T-cell (primary cell): ENCODE data around the gene RUFY3. TPM values are rescaled to one million over a fixed set of nuclear protein-coding genes. Genes with fewer than 3 reads are reported as not detected.
"Not testable (repeated sequence)": the region's sequence is repeated elsewhere in the genome, so short reads cannot be mapped to it uniquely, and the experiment has no call there.

ENCODE experiments used
- ATAC-seq, 4 experiments: fragments of 200-7000 bp in 3 of 4; fragments of 150-1000 bp in 1 of 4; cut with Tn5 transposase; replicated peaks in 1 of 4; 1 replicate in 3 of 4; 2 replicates in 1 of 4; pipeline ENCODE4 v1.10.0; 2021; ENCODE audit warnings: moderate library complexity in 3 of 4, mild to moderate bottlenecking in 2 of 4, moderate number of reproducible peaks in 1 of 4
- CTCF ChIA-PET, 2 donors: fragments of 300-600 bp; sonication (Branson Sonifier 250); formaldehyde crosslinking; loops; one replicate each; lab custom pipeline; 2022; ENCODE audit warnings: antibody characterized with exemption in 2 of 2; lab: Charles Lee
- POLR2A ChIA-PET, 2 donors: fragments of 300-600 bp; sonication (Branson Sonifier 250); formaldehyde crosslinking; loops; one replicate each; lab custom pipeline; 2022; ENCODE audit warnings: antibody characterized with exemption in 2 of 2; lab: Charles Lee
- DNase-seq, 35 experiments: peaks; one replicate each; pipeline versions ENCODE4 v3.0.0 to v3.0.0-alpha.2; 2013 to 2023
- H3K27ac ChIP-seq: one replicate; pipeline ENCODE4 v1.5.1; 2013; ENCODE audit warnings: low read length
- H3K27me3 ChIP-seq, 2 experiments: replicated peaks in 1 of 2; 1 replicate in 1 of 2; 2 replicates in 1 of 2; pipeline versions ENCODE4 v1.6.1 to v1.7.0; 2013; ENCODE audit warnings: low read length in 1 of 2, mixed read lengths in 1 of 2; ENCODE audit not compliant: control insufficient read depth in 2 of 2, insufficient read depth in 2 of 2; ENCODE audit errors: extremely low read depth in 1 of 2
- H3K36me3 ChIP-seq, 2 donors: 1 replicate in 1 of 2; 2 replicates in 1 of 2; pipeline versions ENCODE4 v1.6.1 to v1.7.0; 2013; ENCODE audit warnings: low read length in 1 of 2; ENCODE audit not compliant: control insufficient read depth in 2 of 2, insufficient read depth in 1 of 2; ENCODE audit errors: extremely low read depth in 1 of 2
- H3K4me1 ChIP-seq, 2 experiments: 1 replicate in 1 of 2; 2 replicates in 1 of 2; pipeline versions ENCODE4 v1.6.1 to v1.7.0; 2013; ENCODE audit warnings: low read length in 2 of 2, mixed read lengths in 1 of 2; ENCODE audit not compliant: insufficient read depth in 2 of 2, control insufficient read depth in 1 of 2; ENCODE audit errors: extremely low read depth in 1 of 2
- H3K4me3 ChIP-seq, 2 donors: 1 replicate in 1 of 2; 2 replicates in 1 of 2; pipeline versions ENCODE4 v1.5.1 to v1.7.0; 2013; ENCODE audit warnings: mild to moderate bottlenecking in 2 of 2, low read length in 1 of 2, moderate library complexity in 1 of 2; ENCODE audit not compliant: control insufficient read depth in 1 of 2; ENCODE audit errors: extremely low read depth in 1 of 2
- H3K9me3 ChIP-seq: 2 replicates; pipeline ENCODE4 v1.7.0; 2013
- H3K27ac Mint-ChIP-seq, 2 donors: one replicate each; pipeline ENCODE4 v1.8.0; 2020 to 2021; ENCODE audit warnings: mild to moderate bottlenecking in 2 of 2, mixed read lengths in 2 of 2
- H3K27me3 Mint-ChIP-seq, 2 donors: one replicate each; pipeline ENCODE4 v1.8.0; 2021 to 2022; ENCODE audit warnings: mixed read lengths in 2 of 2
- H3K36me3 Mint-ChIP-seq: one replicate; pipeline ENCODE4 v1.8.0; 2021; ENCODE audit warnings: mixed read lengths
- H3K4me1 Mint-ChIP-seq, 3 donors: one replicate each; pipeline ENCODE4 v1.8.0; 2020 to 2022; ENCODE audit warnings: mixed read lengths in 3 of 3, mild to moderate bottlenecking in 1 of 3
- H3K4me3 Mint-ChIP-seq, 3 donors: one replicate each; pipeline ENCODE4 v1.8.0; 2020 to 2022; ENCODE audit warnings: mild to moderate bottlenecking in 3 of 3, mixed read lengths in 3 of 3, moderate library complexity in 3 of 3
- H3K9me3 Mint-ChIP-seq, 3 donors: one replicate each; pipeline ENCODE4 v1.8.0; 2020 to 2022; ENCODE audit warnings: mixed read lengths in 3 of 3
- WGBS: methylation state at CpG from one replicate; pipeline ENCODE4 v1.1.5; 2013; ENCODE audit warnings: missing lambda C conversion rate; ENCODE audit not compliant: insufficient coverage; 5-methylcytosine and 5-hydroxymethylcytosine counted together
- total RNA-seq, 35 experiments: library from RNA in 6 of 35; stranded (reverse) in 6 of 35; fragments of 120-200 nt in 1 of 35; gene quantifications; one replicate each; pipeline versions ENCODE4 v1.2.1 to v1.2.4 and lab custom pipeline; 2013 to 2026

The RUFY3 gene
- total RNA-seq, 5 donors from 2014 or later (not counting 1 experiment from before 2014, with no cell fraction given) = 29.8 to 34.1 (median 33.3) TPM

- Histone ChIP-seq H3K4me3 (no peak overlapping the region), H3K9me3 (no peaks in the 10 kb centered on the region), H3K27ac (no peak overlapping the region), H3K27me3 (no peaks in the 10 kb centered on the region), H3K4me1 (peaks cover 5 to 11% of the 10 kb centered on the region in 2 experiments), H3K36me3 (no peaks in the 10 kb centered on the region)
- CTCF ChIA-PET = interaction anchor here (0.6 to 1.7 kb wide), 10 partner anchors 12 to 147 kb away, joined by 3 to 11 read pairs (median 5); no protein-coding TSS in a partner anchor
- peak; percentile 68 to 90 (median 86) for ATAC-seq
- Mint-ChIP-seq H3K4me3 (peak overlapping the region in 2 of 3 donors; percentile 34 to 50), H3K36me3 (peaks cover 3% of the 10 kb centered on the region), H3K9me3 (no peaks in the 10 kb centered on the region), H3K27ac (peak overlapping the region; percentile 39 to 79), H3K27me3 (no peaks in the 10 kb centered on the region), H3K4me1 (peaks cover 19 to 27% (median 24%) of the 10 kb centered on the region in 3 donors)
- DNase-seq = peak in 23 of 35 experiments; percentile 5 to 51 (median 20)
- POLR2A ChIA-PET = interaction anchor here (0.6 to 1.4 kb wide), 8 partner anchors 12 to 168 kb away, joined by 3 to 8 read pairs (median 4); no protein-coding TSS in a partner anchor
- 67% methylated on average over 1 of the region's 7 CpGs for WGBS
These were observed 531 bp downstream of the RUFY3 start for GRCh38 chr4:70722199-70722791.

- POLR2A ChIA-PET = interaction anchor here in 1 of 2 donors (1.8 kb wide), 1 partner anchor 10 kb away, joined by 8 read pairs; no protein-coding TSS in a partner anchor
- no CpG with 5 or more reads among the region's 3 CpGs for WGBS
- Mint-ChIP-seq H3K4me3 (no peak overlapping the region), H3K27me3 (no peaks in the 10 kb centered on the region), H3K9me3 (no peaks in the 10 kb centered on the region), H3K27ac (no peak overlapping the region), H3K4me1 (peaks cover 14 to 24% (median 23%) of the 10 kb centered on the region in 3 donors), H3K36me3 (peaks cover 3% of the 10 kb centered on the region)
- H3K4me3 ChIP-seq = no peak overlapping the region
- H3K9me3 ChIP-seq = no peaks in the 10 kb centered on the region
- no peaks in the 10 kb centered on the region for H3K27me3 ChIP-seq
- ATAC-seq = no peak
- no peaks in the 10 kb centered on the region for H3K36me3 ChIP-seq
- H3K27ac ChIP-seq = no peak overlapping the region
- H3K4me1 ChIP-seq = peaks cover 5 to 11% of the 10 kb centered on the region in 2 experiments
- DNase-seq = no peak
- CTCF ChIA-PET = interaction anchor here (1.1 to 1.6 kb wide), 4 partner anchors 10 to 20 kb away, joined by 3 to 5 read pairs (median 4); no protein-coding TSS in a partner anchor
These were observed 2.7 kb downstream of the RUFY3 start for GRCh38 chr4:70724463-70724862.

GRCh38 chr4:70725633-70726032, 3.9 kb downstream of the RUFY3 start:
- Mint-ChIP-seq H3K4me1 (peaks cover 14 to 23% (median 22%) of the 10 kb centered on the region in 3 donors), H3K27me3 (no peaks in the 10 kb centered on the region), H3K4me3 (no peak overlapping the region), H3K36me3 (peaks cover 3% of the 10 kb centered on the region), H3K27ac (no peak overlapping the region), H3K9me3 (no peaks in the 10 kb centered on the region)
- no peak for ATAC-seq
- ChIA-PET CTCF (no interaction called here), POLR2A (interaction anchor here in 1 of 2 donors (0.6 kb wide), 2 partner anchors 12 to 52 kb away, joined by 4 read pairs; no protein-coding TSS in a partner anchor)
- H3K27me3 ChIP-seq = no peaks in the 10 kb centered on the region
- no peak overlapping the region for H3K4me3 ChIP-seq
- H3K4me1 ChIP-seq = peaks cover 5 to 11% of the 10 kb centered on the region in 2 experiments
- H3K36me3 ChIP-seq = no peaks in the 10 kb centered on the region
- H3K27ac ChIP-seq = no peak overlapping the region
- no CpG with 5 or more reads among the region's 1 CpG for WGBS
- no peaks in the 10 kb centered on the region for H3K9me3 ChIP-seq
- no peak for DNase-seq

- H3K9me3 ChIP-seq, H3K36me3 Mint-ChIP-seq, H3K27me3 Mint-ChIP-seq, H3K27me3 ChIP-seq, H3K4me3 Mint-ChIP-seq, POLR2A ChIA-PET, H3K9me3 Mint-ChIP-seq, ATAC-seq, H3K36me3 ChIP-seq, DNase-seq, H3K27ac ChIP-seq, H3K4me3 ChIP-seq, H3K27ac Mint-ChIP-seq: not testable (repeated sequence)
- H3K4me1 ChIP-seq = peaks cover 5 to 11% of the 10 kb centered on the region in 2 experiments
- CTCF ChIA-PET = interaction anchor here in 1 of 2 donors (0.5 kb wide), 1 partner anchor 17 kb away, joined by 3 read pairs; no protein-coding TSS in a partner anchor
- 98% methylated on average over 5 of the region's 11 CpGs for WGBS
- H3K4me1 Mint-ChIP-seq = peaks cover 14 to 21% (median 20%) of the 10 kb centered on the region in 3 donors
These were observed 4.8 kb downstream of the RUFY3 start for GRCh38 chr4:70726515-70726914.

- H3K4me1 ChIP-seq = peaks cover 0 to 5% of the 10 kb centered on the region in 2 experiments
- H3K4me1 Mint-ChIP-seq = peaks cover 9 to 14% (median 13%) of the 10 kb centered on the region in 3 donors
- CTCF ChIA-PET = interaction anchor here (0.6 to 1.2 kb wide), 4 partner anchors 24 to 64 kb away, joined by 3 to 5 read pairs (median 4); no protein-coding TSS in a partner anchor
- H3K27me3 Mint-ChIP-seq = no peaks in the 10 kb centered on the region
- H3K27me3 ChIP-seq = no peaks in the 10 kb centered on the region
- WGBS = 100% methylated on average over 1 of the region's 11 CpGs
- H3K36me3 Mint-ChIP-seq = peaks cover 3% of the 10 kb centered on the region
- H3K9me3 ChIP-seq = no peaks in the 10 kb centered on the region
- ATAC-seq (no peak), DNase-seq (no peak)
- H3K9me3 Mint-ChIP-seq = no peaks in the 10 kb centered on the region
- no peak overlapping the region for H3K27ac Mint-ChIP-seq
- H3K36me3 ChIP-seq = no peaks in the 10 kb centered on the region
- no peak overlapping the region for H3K4me3 Mint-ChIP-seq
- no peak overlapping the region for H3K4me3 ChIP-seq
- H3K27ac ChIP-seq = no peak overlapping the region
- POLR2A ChIA-PET = interaction anchor here in 1 of 2 donors (0.6 kb wide), 1 partner anchor 12 kb away, joined by 3 read pairs; no protein-coding TSS in a partner anchor
These were observed 6.3 kb downstream of the RUFY3 start for GRCh38 chr4:70728091-70728490.

- peak overlapping the region in 1 of 3 donors; percentile 48 for H3K4me3 Mint-ChIP-seq
- CTCF ChIA-PET = interaction anchor here in 1 of 2 donors (3.1 kb wide), 1 partner anchor 43 kb away, joined by 12 read pairs; no protein-coding TSS in a partner anchor
- peak overlapping the region; percentile 74 to 82 for H3K27ac Mint-ChIP-seq
- DNase-seq, H3K9me3 Mint-ChIP-seq, H3K27ac ChIP-seq, ATAC-seq, H3K27me3 Mint-ChIP-seq, H3K9me3 ChIP-seq, H3K4me3 ChIP-seq, POLR2A ChIA-PET, H3K36me3 Mint-ChIP-seq, H3K36me3 ChIP-seq, H3K27me3 ChIP-seq: not testable (repeated sequence)
- H3K4me1 Mint-ChIP-seq = peaks cover 41 to 58% (median 47%) of the 10 kb centered on the region in 3 donors
- 93% methylated on average over 2 of the region's 9 CpGs for WGBS
- H3K4me1 ChIP-seq = peaks cover 31 to 42% of the 10 kb centered on the region in 2 experiments
These were observed 11.1 kb downstream of the RUFY3 start for GRCh38 chr4:70732878-70733277.
